ENCODE results near the gene ARHGAP27. TPM values are rescaled to one million over a fixed set of nuclear protein-coding genes. Genes with fewer than 3 reads are reported as not detected.
A peak's percentile ranks its signal among the peaks of the same experiment; 100 is the strongest.

ARHGAP27 gene
- total and polyA plus RNA-seq, 2 experiments from 2014 or later: 5.6 to 17.7 TPM

- no peaks in the 10 kb centered on the region for H3K27me3 ChIP-seq
- H3K4me3 ChIP-seq: no peak overlapping the region
- H3K9me3 ChIP-seq (ENCODE audit: low read depth): no peaks in the 10 kb centered on the region
- H3K36me3 ChIP-seq: no peaks in the 10 kb centered on the region
- no peak for DNase-seq (ENCODE audit: low read depth in 1 of 2, low spot score in 1 of 2)
- no peak for TF ChIP-seq CTCF (IDR thresholded peaks at IDR 0.05; ENCODE audit: low read depth, low read length)
- H3K4me1 ChIP-seq (ENCODE audit: low read depth): peaks cover 5% of the 10 kb centered on the region
- no peak overlapping the region for H3K27ac ChIP-seq
These were observed 66.0 kb downstream of the ARHGAP27 start for GRCh38 chr17:45366691-45367090.

GRCh38 chr17:45366049-45366448 is 66.6 kb downstream of the ARHGAP27 start:
- TF ChIP-seq CTCF (IDR thresholded peaks at IDR 0.05; ENCODE audit: low read depth, low read length): no peak
- no peak for DNase-seq (ENCODE audit: low read depth in 1 of 2, low spot score in 1 of 2)
- H3K27ac ChIP-seq: no peak overlapping the region
- no peaks in the 10 kb centered on the region for H3K27me3 ChIP-seq
- H3K4me1 ChIP-seq (ENCODE audit: low read depth): peaks cover under 1% of the 10 kb centered on the region
- no peaks in the 10 kb centered on the region for H3K36me3 ChIP-seq
- H3K4me3 ChIP-seq: no peak overlapping the region
- H3K9me3 ChIP-seq (ENCODE audit: low read depth): no peaks in the 10 kb centered on the region

GRCh38 chr17:45364531-45365390 is 67.9 kb downstream of the ARHGAP27 start:
- no peaks in the 10 kb centered on the region for H3K9me3 ChIP-seq (ENCODE audit: low read depth)
- DNase-seq (ENCODE audit: low read depth in 1 of 2, low spot score in 1 of 2): peak in 1 of 2 donors; percentile 57
- no peak overlapping the region for H3K4me3 ChIP-seq
- H3K4me1 ChIP-seq (ENCODE audit: low read depth): no peaks in the 10 kb centered on the region
- H3K36me3 ChIP-seq: no peaks in the 10 kb centered on the region
- no peak overlapping the region for H3K27ac ChIP-seq
- H3K27me3 ChIP-seq: no peaks in the 10 kb centered on the region
- TF ChIP-seq CTCF (IDR thresholded peaks at IDR 0.05; ENCODE audit: low read depth, low read length): no peak

- no peak overlapping the region for H3K4me3 ChIP-seq
- H3K4me1 ChIP-seq (ENCODE audit: low read depth): no peaks in the 10 kb centered on the region
- H3K27me3 ChIP-seq: no peaks in the 10 kb centered on the region
- DNase-seq (ENCODE audit: low read depth in 1 of 2, low spot score in 1 of 2): no peak
- H3K27ac ChIP-seq: no peak overlapping the region
- no peaks in the 10 kb centered on the region for H3K36me3 ChIP-seq
- no peak for TF ChIP-seq CTCF (IDR thresholded peaks at IDR 0.05; ENCODE audit: low read depth, low read length)
- H3K9me3 ChIP-seq (ENCODE audit: low read depth): no peaks in the 10 kb centered on the region
These were observed 69.2 kb downstream of the ARHGAP27 start for GRCh38 chr17:45363498-45363897.

GRCh38 chr17:45361976-45362375 is 70.7 kb downstream of the ARHGAP27 start:
- Histone ChIP-seq H3K9me3 (ENCODE audit: low read depth) (no peaks in the 10 kb centered on the region), H3K27ac (no peak overlapping the region), H3K4me3 (no peak overlapping the region), H3K4me1 (ENCODE audit: low read depth) (no peaks in the 10 kb centered on the region), H3K27me3 (no peaks in the 10 kb centered on the region), H3K36me3 (no peaks in the 10 kb centered on the region)
- no peak for TF ChIP-seq CTCF (IDR thresholded peaks at IDR 0.05; ENCODE audit: low read depth, low read length)
- DNase-seq (ENCODE audit: low read depth in 1 of 2, low spot score in 1 of 2): no peak
